Measurements from ENCODE around the gene DEK.

GRCh38 chr6:18293076-18293904 is 29.0 kb upstream of the DEK start:
- TF ChIP-seq CTCF (IDR thresholded peaks at IDR 0.05) (no peak), ZFX (IDR thresholded peaks at IDR 0.05; ENCODE audit: borderline replicate concordance) (no peak)
